Right cardiac atrium (tissue), 5 donors: ENCODE data around the gene MYLIP. TPM values are rescaled to one million over a fixed set of nuclear protein-coding genes. Genes with fewer than 3 reads are reported as not detected.

Source experiments
- ATAC-seq, 2 donors: fragments of 200-7000 bp; cut with Tn5 transposase; one replicate each; pipeline versions ENCODE4 v1.8.0 to v1.9.1; 2020; ENCODE audit warnings: moderate library complexity in 2 of 2, mild to moderate bottlenecking in 1 of 2
- DNase-seq, 3 donors: peaks; one replicate each; pipeline ENCODE4 v3.0.0-alpha.2; 2020
- H3K27ac ChIP-seq: one replicate; pipeline ENCODE4 v1.5.1; 2013; ENCODE audit warnings: mild to moderate bottlenecking, low read length, control low read depth, moderate library complexity
- H3K27me3 ChIP-seq: one replicate; pipeline ENCODE4 v1.6.1; 2013; ENCODE audit not compliant: control insufficient read depth, insufficient read depth
- H3K4me1 ChIP-seq: one replicate; pipeline ENCODE4 v1.6.1; 2013; ENCODE audit warnings: low read length; ENCODE audit not compliant: control insufficient read depth, insufficient read depth
- H3K4me3 ChIP-seq: one replicate; pipeline ENCODE4 v1.5.1; 2013; ENCODE audit warnings: low read length, control low read depth
- H3K9me3 ChIP-seq: one replicate; pipeline ENCODE4 v1.6.1; 2013; ENCODE audit warnings: low read length; ENCODE audit not compliant: control insufficient read depth
- WGBS: extraction: QIAGEN DNeasy Blood & Tissue Kit; methylation state at CpG from one replicate; pipeline ENCODE4 v1.1.7; 2013; 5-methylcytosine and 5-hydroxymethylcytosine counted together
- intact Hi-C, 4 donors: fragments of 100-400 bp; cut with DNase I; formaldehyde crosslinking; loops; one replicate each; pipeline versions ENCODE4 v1.11.0 to v1.14.0; 2022 to 2023
- polyA plus RNA-seq: library from polyadenylated mRNA; stranded (reverse); fragments of 200-250 nt; gene quantifications from one replicate; pipeline ENCODE4 v1.2.3, GENCODE V29; 2013
- total RNA-seq, 4 donors: library from RNA; stranded (reverse); fragmentation: NEBNext Ultra II Directional; extraction: Animal tissue kit (Norgen Biotek cat#: 25700); gene quantifications; one replicate each; pipeline ENCODE4 v1.2.1, GENCODE V29; 2021
- donor health status: healthy with polysubstance abuse.
- donor health status: DM: no; HTN: yes; CAD: no.
- donor health status: DM: no; HTN: no; CAD: no.
- donor health status: DM: no; HTN: yes; CAD: no; lungs with severe emphysema.
- donor health status: DM: yes; HTN: yes; CAD: no.

MYLIP gene
- total and polyA plus RNA-seq, 5 donors, result 12.6 to 25.9 (median 20.7) TPM

DNA sequence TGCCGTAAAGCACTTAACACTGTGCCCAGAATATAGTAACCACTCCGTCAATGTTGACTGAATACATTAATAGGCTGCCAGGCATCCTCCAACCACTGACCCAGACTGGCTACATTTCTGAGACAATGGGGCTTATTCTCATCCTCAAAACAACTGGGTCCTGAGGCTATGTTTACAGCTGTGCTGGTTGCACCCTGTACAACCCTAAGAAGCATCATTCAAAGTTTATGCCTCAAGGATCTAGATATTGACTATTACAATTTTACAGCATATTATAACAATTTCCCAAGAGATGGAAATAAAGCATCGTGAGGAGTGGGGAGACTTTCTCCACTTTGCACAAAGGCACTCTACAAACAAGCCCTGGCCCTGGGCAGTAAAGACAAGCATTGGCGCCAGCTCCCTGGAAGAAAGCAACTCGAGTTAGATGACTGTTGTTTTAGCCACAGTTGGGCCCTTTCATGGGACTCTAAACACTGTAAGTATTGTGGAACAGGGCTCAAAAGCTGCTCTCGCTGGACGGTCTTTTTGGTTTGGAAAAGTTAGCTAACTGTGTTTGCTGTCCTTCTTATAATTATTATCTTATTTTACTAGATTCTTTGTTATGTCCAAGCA, 30.2 kb downstream of the MYLIP start:
- whole genome bisulfite sequencing, result 81% methylated on average over 7 of the region's 7 CpGs
- H3K9me3 ChIP-seq, result no peaks in the 10 kb centered on the region
- no peak overlapping the region for H3K4me3 ChIP-seq
- no peaks in the 10 kb centered on the region for H3K4me1 ChIP-seq
- DNase-seq (no peak), ATAC-seq (no peak)
- H3K27me3 ChIP-seq, result no peaks in the 10 kb centered on the region
- intact Hi-C loops, result no loop called here
- no peak overlapping the region for H3K27ac ChIP-seq

GRCh38 chr6:16160794-16161193, 31.9 kb downstream of the MYLIP start:
- 97% methylated on average over 11 of the region's 11 CpGs for WGBS
- ATAC-seq (no peak), DNase-seq (peak in 1 of 3 donors; percentile 35)
- H3K27me3 ChIP-seq, result no peaks in the 10 kb centered on the region
- intact Hi-C loops, result no loop called here
- H3K27ac ChIP-seq, result no peak overlapping the region
- no peaks in the 10 kb centered on the region for H3K9me3 ChIP-seq
- H3K4me1 ChIP-seq, result no peaks in the 10 kb centered on the region
- no peak overlapping the region for H3K4me3 ChIP-seq

- H3K9me3 ChIP-seq, result no peaks in the 10 kb centered on the region
- ATAC-seq, result no peak
- no peaks in the 10 kb centered on the region for H3K4me1 ChIP-seq
- no peak overlapping the region for H3K27ac ChIP-seq
- H3K27me3 ChIP-seq, result no peaks in the 10 kb centered on the region
- intact Hi-C loops, result no loop called here
- WGBS, result 85% methylated on average over 2 of the region's 2 CpGs
- no peak overlapping the region for H3K4me3 ChIP-seq
- no peak for DNase-seq
Measured at GRCh38 chr6:16162003-16162402, 33.1 kb downstream of the MYLIP start.

GRCh38 chr6:16163066-16163465, 34.2 kb downstream of the MYLIP start:
- 88% methylated on average over 1 of the region's 1 CpG for WGBS
- Histone ChIP-seq H3K9me3 (no peaks in the 10 kb centered on the region), H3K4me3 (no peak overlapping the region), H3K4me1 (no peaks in the 10 kb centered on the region), H3K27me3 (no peaks in the 10 kb centered on the region), H3K27ac (no peak overlapping the region)
- no peak for ATAC-seq
- intact Hi-C loops, result no loop called here
- no peak for DNase-seq

DNA sequence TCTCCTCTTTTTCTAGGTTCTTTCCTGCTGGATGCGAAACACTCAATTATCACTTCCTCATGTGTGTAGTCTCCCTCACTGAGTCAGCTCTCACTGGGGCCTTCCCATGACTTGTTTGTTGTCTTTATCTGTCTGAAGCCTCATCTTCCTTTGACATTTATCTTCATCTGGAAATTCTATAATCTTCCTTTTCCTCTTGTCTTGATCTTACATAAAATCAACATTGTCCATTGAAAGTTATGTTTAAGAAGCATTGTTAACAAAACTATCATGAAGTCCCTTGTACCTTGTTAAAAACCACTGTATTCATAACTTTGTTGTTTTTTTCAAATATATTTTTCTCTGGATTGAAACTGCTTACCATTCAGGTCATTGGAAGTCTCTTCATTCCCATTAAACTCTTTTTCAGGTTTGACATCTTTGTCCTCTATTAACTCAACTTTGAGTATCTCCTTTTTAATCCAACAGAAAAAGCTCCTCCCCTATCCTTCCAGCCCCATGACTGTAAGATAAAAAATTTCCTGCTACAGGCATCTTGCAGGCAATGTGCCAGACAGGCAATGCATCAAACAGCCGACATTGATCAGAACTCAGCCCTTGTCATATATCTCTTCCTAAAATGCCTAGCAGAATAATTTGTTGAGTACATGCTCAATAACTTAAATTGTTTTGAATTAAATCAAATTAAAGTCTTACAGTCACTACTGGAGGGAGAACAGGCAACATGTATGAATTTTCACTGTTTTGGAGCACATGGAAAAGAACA, 34.8 kb downstream of the MYLIP start:
- intact Hi-C loops, result no loop called here
- no peak for ATAC-seq

GRCh38 chr6:16165641-16166040, 36.8 kb downstream of the MYLIP start:
- H3K27me3 ChIP-seq, result no peaks in the 10 kb centered on the region
- WGBS, result 90% methylated on average over 5 of the region's 5 CpGs
- H3K27ac ChIP-seq, result no peak overlapping the region
- no peak for DNase-seq
- intact Hi-C loops, result no loop called here
- no peak for ATAC-seq
- no peaks in the 10 kb centered on the region for H3K4me1 ChIP-seq
- H3K9me3 ChIP-seq, result no peaks in the 10 kb centered on the region
- H3K4me3 ChIP-seq, result no peak overlapping the region

More for the DNA sequence above, 34.8 kb downstream of the MYLIP start:
- H3K9me3 ChIP-seq, result no peaks in the 10 kb centered on the region
- no peak for DNase-seq
- WGBS, result 63% methylated on average over 2 of the region's 2 CpGs
- no peak overlapping the region for H3K27ac ChIP-seq
- H3K4me1 ChIP-seq, result no peaks in the 10 kb centered on the region
- H3K4me3 ChIP-seq, result no peak overlapping the region
- no peaks in the 10 kb centered on the region for H3K27me3 ChIP-seq

DNA sequence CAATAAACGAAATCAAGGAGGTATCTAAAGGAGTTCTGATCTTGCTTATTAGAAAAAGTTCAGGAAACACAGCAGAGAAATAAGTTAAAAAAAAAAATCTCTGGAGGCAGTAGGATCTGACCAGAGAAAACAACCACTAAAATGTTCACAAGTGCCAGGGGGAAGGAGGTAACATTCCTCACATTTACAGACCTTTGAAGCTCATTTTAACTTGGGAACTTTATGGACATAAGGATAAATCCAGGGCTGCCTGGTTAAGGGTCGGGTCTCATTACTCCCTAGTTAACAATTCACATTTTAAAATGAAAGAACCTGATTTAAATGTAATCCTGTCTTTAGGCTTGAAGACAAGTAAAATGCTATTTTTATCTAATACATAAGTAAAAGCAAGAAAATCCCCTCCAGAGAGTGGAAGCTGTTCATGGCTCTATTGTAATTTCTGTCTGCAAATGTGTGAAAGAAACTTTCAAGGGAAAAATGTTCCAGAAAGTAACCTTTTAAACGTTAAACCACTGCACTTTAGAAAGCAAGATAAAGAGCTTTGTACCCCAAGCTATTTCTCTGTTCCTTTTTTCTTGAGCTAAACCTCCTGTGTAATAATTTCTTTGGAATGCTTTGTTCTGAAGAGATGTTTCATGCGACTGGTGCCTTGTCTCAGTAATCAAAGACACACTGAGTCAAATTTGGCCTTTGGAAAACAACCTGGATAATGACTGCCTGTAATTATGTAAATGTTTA, 38.2 kb downstream of the MYLIP start:
- H3K27me3 ChIP-seq, result no peaks in the 10 kb centered on the region
- 65% methylated on average over 4 of the region's 4 CpGs for WGBS
- no peak overlapping the region for H3K27ac ChIP-seq
- DNase-seq (no peak), ATAC-seq (no peak)
- H3K4me3 ChIP-seq, result no peak overlapping the region
- no peaks in the 10 kb centered on the region for H3K4me1 ChIP-seq
- intact Hi-C loops, result no loop called here
- no peaks in the 10 kb centered on the region for H3K9me3 ChIP-seq

DNA sequence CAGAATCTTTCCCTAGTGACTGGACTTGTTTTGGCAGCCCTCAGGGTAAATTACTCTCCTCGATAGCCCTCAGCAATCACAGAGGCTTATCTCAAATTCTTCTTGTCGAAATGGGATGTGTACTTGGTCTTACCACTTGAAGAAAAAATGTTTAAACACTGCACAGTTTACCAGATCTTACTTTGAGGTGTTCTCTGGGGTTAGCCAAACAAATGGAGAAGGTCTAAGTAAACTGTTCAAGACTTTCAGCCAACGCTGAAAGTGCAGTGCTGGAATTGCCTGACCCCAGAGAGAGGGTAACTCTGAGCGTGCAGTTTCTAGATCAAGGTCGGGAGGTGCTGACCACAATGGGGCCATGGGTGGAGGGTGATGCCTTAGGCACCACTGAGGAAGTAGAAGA, 39.2 kb downstream of the MYLIP start:
- no peak for DNase-seq
- no peaks in the 10 kb centered on the region for H3K4me1 ChIP-seq
- H3K9me3 ChIP-seq, result no peaks in the 10 kb centered on the region
- no peaks in the 10 kb centered on the region for H3K27me3 ChIP-seq
- H3K4me3 ChIP-seq, result no peak overlapping the region
- no peak for ATAC-seq
- 47% methylated on average over 5 of the region's 5 CpGs for WGBS
- H3K27ac ChIP-seq, result no peak overlapping the region
- intact Hi-C loops, result no loop called here

DNA sequence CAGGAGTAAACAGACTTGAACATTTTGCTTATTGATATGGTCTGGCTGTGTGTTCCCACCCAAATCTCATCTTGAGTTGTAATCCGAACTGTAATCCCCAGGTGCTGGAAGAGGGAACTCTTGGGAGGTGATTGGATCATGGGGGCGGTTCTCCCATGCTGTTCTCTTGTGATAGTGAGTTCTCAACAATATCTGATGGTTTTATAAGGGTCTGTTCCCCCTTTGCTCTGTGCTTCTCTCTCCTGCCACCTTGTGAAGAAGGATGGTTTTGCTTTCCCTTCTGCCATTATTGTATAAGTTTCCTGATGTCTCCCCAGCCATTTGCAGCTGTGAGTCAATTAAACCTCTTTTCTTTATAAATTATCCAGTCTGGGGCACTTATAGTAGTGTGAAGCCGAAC, 40.0 kb downstream of the MYLIP start:
- DNase-seq (no peak), ATAC-seq (no peak)
- intact Hi-C loops, result no loop called here
- H3K9me3 ChIP-seq, result no peaks in the 10 kb centered on the region
- no peaks in the 10 kb centered on the region for H3K27me3 ChIP-seq
- no peaks in the 10 kb centered on the region for H3K4me1 ChIP-seq
- no peak overlapping the region for H3K27ac ChIP-seq
- 75% methylated on average over 3 of the region's 3 CpGs for WGBS
- no peak overlapping the region for H3K4me3 ChIP-seq

DNA sequence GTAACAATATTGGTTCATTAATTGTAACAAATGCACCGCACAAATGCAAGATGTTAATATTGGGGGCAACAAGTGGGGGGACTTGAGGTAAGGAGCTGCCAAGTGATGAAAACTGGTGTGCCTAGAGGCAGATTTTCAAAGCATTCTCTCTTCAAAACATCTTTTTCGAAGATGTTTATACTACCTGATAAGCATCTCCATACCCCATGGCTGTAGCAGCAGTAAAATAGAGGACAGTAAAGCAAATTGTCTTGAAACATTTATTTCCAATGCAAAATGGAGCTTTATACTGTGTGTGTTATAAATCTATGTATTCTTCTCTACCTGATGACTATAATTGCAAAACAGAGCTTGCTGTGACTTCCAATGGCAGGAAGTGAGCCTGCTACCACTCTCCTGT, 42.5 kb downstream of the MYLIP start:
- 97% methylated on average over 2 of the region's 2 CpGs for WGBS
- DNase-seq (no peak), ATAC-seq (no peak)
- Histone ChIP-seq H3K4me3 (no peak overlapping the region), H3K4me1 (no peaks in the 10 kb centered on the region), H3K27ac (no peak overlapping the region), H3K27me3 (no peaks in the 10 kb centered on the region), H3K9me3 (no peaks in the 10 kb centered on the region)
- intact Hi-C loops, result no loop called here

DNA sequence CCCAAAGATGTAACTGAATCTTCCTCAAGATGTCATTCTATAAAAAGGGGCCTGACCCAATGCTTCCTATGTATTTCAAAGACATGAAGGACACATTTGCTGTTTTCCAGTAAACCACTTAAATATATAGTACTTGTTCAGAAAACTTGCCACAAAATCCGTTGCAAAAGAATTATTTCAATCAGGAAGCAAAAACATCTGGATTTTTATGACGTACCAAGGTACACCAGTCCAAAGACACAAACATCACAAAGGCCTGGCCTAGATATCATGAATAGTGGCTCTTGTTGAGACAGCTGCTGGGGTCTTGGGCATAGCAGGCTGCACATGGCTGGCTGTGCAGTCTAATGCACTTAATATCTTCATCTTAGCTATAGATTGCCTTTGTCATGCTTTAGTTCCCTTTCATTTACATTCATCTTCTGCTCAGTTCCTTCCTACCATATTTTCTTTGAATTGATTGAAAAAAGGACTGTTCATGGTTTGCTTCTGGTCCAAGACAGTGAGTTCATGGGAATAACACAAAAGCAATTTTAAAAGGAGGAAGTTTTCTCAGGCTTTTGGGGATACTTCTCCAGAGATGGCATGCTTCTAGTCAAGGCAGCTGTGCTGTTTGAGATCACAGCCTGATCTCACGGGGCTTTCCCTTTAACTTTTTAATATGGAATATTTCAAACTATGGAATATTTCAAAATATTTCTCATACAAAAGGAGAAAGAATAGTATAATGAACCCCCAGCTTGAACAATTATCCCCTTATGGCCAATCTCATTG, 44.5 kb downstream of the MYLIP start:
- DNase-seq, result no peak
- H3K4me1 ChIP-seq, result no peaks in the 10 kb centered on the region
- ATAC-seq, result no peak
- H3K27ac ChIP-seq, result no peak overlapping the region
- intact Hi-C loops, result no loop called here
- H3K4me3 ChIP-seq, result no peak overlapping the region
- H3K27me3 ChIP-seq, result no peaks in the 10 kb centered on the region
- 88% methylated on average over 3 of the region's 3 CpGs for WGBS
- H3K9me3 ChIP-seq, result no peaks in the 10 kb centered on the region
